ENCODE measurements around the gene STIP1. TPM values are rescaled to one million over a fixed set of nuclear protein-coding genes. Genes with fewer than 3 reads are reported as not detected.

Gene STIP1
- total and polyA plus RNA-seq, 9 of the 15 experiments (the other 6 are each of a cell fraction or from before 2014, with no cell fraction given) = 58.1 to 465 (median 346) TPM

DNA sequence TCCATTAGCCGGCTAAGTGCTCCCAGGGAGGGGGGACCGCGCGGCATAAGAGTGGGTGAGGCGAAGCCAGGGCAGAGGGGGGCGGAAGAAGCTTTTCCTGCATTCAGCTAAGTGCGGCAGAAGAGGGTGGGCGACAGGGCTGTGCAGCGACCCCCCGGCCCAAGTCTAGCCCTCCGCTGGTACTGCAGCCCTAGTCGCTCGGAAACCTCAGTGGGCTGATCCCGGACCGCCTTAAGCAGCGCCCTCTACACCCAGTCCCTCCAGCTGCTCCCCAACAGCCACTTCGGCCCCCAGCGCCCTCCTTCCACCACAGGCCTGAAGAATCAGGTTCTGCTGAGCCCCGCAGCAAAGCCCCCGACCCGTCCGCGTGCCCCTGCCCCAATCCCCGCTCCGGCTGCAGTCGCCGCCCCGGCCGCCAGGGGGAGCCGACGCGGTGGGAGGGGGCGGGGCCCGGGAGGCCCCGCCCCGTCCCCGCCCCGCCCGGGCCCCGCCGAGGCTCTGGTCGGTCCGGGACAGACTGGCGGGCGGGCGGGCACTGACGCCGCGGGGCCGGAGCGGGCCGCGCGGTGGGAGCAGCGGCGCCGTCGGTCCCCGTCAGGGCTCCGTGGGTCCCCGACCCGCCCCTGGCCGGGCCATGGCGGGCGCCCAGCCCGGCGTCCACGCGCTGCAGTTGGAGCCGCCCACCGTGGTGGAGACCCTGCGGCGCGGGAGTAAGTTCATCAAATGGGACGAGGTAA lies 65.2 kb downstream of the STIP1 start, which contains the start of gene PLCB3 (continued):
- 0 out of 3 replicates have a peak, but pooled peaks of 1 of the 2 experiments have one; percentile 31 for TF ChIP-seq CBX3 (IDR thresholded peaks at IDR 0.05; ENCODE audit: borderline replicate concordance in 1 of 2, low read length in 2 of 2)
- peak; percentile 39; the same call in 1 of the 2 replicates for TF ChIP-seq HLTF (IDR thresholded peaks at IDR 0.05)
- no peak for TF ChIP-seq L3MBTL2 (IDR thresholded peaks at IDR 0.05)
- TF ChIP-seq, protein P1, sequence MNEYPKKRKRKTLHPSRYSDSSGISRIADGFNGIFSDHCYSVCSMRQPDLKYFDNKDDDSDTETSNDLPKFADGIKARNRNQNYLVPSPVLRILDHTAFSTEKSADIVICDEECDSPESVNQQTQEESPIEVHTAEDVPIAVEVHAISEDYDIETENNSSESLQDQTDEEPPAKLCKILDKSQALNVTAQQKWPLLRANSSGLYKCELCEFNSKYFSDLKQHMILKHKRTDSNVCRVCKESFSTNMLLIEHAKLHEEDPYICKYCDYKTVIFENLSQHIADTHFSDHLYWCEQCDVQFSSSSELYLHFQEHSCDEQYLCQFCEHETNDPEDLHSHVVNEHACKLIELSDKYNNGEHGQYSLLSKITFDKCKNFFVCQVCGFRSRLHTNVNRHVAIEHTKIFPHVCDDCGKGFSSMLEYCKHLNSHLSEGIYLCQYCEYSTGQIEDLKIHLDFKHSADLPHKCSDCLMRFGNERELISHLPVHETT (CRISPR knock-in tag; conservative IDR thresholded peaks at IDR 0.05 in 1 of 2, IDR thresholded peaks at IDR 0.05 in 1 of 2) = peak in 1 of 2 experiments; percentile 82; a peak in 2 of 4 replicates
- no peak for TF ChIP-seq CBX5 (IDR thresholded peaks at IDR 0.05; ENCODE audit: borderline replicate concordance, low read depth)
- TF ChIP-seq, protein P2, sequence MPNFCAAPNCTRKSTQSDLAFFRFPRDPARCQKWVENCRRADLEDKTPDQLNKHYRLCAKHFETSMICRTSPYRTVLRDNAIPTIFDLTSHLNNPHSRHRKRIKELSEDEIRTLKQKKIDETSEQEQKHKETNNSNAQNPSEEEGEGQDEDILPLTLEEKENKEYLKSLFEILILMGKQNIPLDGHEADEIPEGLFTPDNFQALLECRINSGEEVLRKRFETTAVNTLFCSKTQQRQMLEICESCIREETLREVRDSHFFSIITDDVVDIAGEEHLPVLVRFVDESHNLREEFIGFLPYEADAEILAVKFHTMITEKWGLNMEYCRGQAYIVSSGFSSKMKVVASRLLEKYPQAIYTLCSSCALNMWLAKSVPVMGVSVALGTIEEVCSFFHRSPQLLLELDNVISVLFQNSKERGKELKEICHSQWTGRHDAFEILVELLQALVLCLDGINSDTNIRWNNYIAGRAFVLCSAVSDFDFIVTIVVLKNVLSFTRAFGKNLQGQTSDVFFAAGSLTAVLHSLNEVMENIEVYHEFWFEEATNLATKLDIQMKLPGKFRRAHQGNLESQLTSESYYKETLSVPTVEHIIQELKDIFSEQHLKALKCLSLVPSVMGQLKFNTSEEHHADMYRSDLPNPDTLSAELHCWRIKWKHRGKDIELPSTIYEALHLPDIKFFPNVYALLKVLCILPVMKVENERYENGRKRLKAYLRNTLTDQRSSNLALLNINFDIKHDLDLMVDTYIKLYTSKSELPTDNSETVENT (CRISPR knock-in tag; IDR thresholded peaks at IDR 0.05) = peak; percentile 76; the same call in 1 of the 2 replicates
